ENCODE data around the gene STAT5A.
"Not testable (repeated sequence)": the region's sequence is repeated elsewhere in the genome, so short reads cannot be mapped to it uniquely, and the experiment has no call there.

The STAT5A gene

GRCh38 chr17:42338427-42338985 lies 50.2 kb downstream of the STAT5A start:
- no peak for DNase-seq

GRCh38 chr17:42339221-42339620 lies 50.9 kb downstream of the STAT5A start:
- DNase-seq = no peak

GRCh38 chr17:42340691-42341127 lies 52.4 kb downstream of the STAT5A start:
- no peak for DNase-seq

DNA sequence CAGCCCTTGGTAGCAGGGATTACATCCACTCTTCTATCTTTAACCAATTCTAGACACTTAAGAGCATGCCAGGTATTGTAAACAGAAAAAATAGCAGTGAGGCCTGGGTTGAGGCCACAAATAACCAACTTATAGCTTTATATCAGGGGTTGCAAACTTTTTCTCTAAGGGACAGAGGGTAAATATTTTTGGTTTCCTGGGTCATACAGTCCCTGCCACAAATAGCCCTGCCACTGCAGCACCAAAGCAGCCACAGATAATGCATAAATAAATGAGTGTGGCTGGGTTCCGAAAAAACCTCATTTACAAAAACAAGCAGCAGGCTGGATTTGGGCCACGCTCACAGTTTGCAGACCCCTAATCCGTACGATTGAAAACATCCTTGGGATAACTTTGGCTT lies 53.3 kb downstream of the STAT5A start:
- DNase-seq = no peak

DNA sequence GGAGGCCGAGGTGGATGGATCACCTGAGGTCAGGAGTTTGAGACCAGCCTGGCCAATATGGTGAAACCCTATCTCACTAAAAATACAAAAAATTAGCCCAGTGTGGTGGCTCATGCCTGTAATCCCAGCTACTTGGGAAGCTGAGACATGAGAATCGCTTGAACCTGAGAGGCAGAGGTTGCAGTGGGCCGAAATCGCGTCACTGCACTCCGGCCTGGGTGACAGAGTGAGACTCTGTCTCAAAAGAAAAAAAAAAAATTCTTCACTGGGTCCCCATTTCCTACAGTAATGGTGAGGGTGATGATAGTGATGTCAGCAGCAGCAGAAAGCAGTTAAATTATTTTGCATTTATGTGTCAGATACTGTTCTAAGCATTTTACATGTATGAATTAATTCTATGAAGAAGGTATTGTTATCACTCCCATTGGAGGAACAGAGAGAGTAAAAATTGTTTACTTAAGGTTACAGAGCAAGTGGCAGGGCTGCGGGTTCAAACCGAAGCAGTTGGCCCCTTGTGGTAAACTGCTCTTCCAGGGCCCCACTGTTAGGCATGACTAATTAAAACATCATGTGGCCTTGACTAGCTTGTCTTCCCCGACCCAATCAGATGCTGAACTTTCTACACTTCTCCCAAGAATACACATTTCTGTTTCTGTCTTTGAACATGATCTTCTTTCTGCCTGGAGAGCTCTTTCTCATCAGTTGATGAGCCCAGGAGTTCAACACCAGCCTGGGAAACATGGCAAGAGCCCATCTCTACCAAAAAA lies 54.1 kb downstream of the STAT5A start:
- no peak for DNase-seq

GRCh38 chr17:42345396-42346073 lies 57.2 kb downstream of the STAT5A start:
- no peak for DNase-seq

DNA sequence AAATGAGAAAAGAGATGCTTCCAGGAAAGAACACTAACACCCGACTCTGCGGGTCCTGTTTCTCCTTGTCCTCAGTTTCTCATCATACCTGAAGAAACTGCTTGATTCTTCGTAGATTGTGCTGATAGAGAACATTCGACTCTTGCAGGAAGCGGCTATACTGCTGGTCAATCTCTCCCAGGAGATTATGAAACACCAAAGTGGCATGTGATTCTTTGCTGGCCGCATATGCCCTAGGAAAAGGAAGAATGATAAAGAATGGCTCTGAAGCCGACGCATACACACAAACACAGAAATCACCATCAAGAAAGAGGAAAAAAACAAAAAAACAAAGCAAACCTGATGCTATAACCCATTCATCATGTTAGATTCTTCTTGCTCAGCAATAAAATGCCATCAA lies 58.2 kb downstream of the STAT5A start:
- DNase-seq = no peak

DNA sequence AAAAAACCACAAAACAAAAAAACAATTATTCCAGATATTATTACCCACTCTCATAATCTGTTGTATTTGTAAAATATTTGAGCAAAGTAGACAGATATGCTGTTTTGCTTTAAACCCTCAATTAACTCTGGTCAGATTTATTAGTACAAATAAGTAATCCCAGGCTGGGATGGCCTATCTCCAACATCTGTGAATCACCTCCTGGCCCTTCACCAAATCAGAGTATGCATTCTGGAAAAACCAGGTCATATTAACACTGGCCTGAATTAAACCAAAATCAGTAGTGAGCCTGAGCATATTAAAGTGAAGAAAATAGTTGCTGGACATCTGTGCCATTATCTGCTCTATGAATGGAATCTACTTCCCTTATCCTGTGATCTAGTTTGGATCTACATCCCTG lies 58.9 kb downstream of the STAT5A start:
- DNase-seq = no peak

GRCh38 chr17:42347606-42348005 lies 59.3 kb downstream of the STAT5A start:
- DNase-seq = no peak

DNA sequence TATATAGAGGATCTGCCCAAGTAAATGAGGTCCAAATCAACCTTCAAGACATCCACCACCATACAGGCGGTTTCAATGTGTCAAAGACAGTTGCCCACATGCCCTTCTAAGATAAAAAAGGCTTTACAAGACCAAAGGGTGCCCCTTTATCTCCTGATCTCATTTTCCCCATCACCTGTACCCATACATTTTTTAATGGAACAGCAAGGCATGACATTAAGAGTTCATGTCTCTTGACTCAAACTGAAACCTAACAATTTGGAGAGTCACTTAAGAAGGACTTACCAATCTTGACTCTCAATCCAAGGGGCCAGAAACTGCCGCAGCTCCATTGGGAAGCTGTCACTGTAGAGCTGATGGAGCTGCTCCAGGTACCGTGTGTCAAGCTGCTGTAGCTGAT lies 59.8 kb downstream of the STAT5A start:
- DNase-seq = no peak

DNA sequence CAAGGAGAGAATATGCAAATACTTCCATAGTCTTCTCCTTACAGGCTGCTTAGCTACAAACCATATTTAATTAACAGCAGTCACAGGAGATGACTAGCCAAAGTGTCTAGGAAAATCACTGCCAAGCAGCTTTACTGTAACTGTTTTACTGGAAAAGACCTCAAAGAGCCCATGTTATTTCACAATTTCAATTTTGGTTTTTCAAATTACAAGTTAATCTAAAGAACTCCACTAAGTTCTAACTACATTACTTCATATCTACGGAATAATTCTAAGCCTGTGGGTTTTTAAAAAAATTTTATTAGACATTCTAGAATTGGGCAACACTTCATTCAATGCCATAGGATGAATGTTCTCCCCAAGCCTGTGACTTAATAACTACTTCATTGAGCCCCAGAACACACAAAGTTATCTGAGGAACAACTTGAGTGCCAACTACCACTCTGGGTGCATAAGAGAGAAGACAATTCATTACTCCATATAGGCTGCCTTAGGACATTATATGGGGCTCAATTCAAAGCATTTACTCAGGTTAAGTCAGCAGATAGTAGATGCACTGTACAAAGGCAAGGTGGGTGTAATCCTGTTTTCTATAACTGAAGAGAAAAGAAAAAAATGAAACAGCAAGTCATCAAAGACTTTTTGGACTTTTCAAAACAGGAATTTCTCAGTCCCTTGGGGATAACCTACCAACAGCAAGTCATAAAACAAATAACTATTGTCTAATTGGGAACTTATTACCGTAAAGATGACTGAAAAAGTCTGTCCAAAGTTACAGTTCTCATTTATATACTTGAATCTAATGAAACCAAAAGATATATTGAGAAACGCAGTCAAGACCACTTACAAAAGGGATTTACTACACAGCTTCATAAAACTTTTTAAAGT lies 66.9 kb downstream of the STAT5A start:
- no peak for DNase-seq

DNA sequence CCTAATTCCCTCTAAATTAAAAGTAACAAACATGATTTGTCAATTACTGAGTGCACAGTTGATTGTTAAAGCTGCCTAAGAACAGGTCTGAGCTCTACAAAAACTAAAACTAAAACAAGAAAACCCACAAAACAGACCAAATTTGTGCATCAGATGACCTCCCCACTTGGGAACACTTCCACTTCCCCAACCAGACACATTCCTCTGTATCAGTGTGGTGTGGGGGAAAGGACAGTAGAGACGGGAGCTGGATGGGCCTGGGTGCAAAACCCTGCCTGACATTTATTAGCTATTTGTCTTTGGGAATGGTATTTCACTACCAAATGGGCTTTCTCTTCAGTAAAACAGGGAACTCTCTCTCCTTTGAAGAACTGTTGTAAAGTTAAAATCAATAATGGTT lies 70.1 kb downstream of the STAT5A start:
- DNase-seq = no peak

DNA sequence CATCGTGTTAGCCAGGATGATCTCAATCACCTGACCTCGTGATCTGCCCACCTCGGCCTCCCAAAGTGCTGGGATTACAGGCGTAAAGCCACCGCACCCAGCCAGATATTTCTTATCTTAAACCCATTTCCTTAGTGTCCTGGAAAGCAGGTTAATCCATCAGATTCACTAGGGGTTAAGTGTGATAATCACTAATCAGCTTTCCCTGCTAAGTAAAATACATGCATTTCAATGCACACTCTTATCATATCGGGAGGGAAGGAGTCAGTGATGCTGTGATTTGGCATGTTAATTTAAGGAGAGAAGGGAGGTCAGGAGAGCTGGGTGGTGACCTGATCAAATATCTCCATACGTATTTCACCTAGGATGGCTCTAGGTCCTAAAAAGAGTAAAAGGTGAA lies 70.8 kb downstream of the STAT5A start:
- no peak for DNase-seq

GRCh38 chr17:42360388-42360787 lies 72.1 kb downstream of the STAT5A start:
- not testable (repeated sequence) for DNase-seq
